Stimulated activated CD8-positive, alpha-beta memory T cell treated with anti-CD3 and anti-CD28 coated beads, Interleukin-7, amount 100 ng/mL, for 24 hours (primary cell): ENCODE data around the gene RAB40C.

Experiments
- DNase-seq: peaks from one replicate; pipeline ENCODE4 v3.0.0-alpha.2; 2020; ENCODE audit warnings: low read depth

RAB40C gene

GRCh38 chr16:632486-633335, 42.8 kb downstream of the RAB40C start:
- DNase-seq, result no peak

GRCh38 chr16:633336-634050, 43.6 kb downstream of the RAB40C start:
- DNase-seq, result no peak

- DNase-seq, result no peak
Observed at GRCh38 chr16:634051-634670, 44.3 kb downstream of the RAB40C start.

GRCh38 chr16:634996-635395, 45.1 kb downstream of the RAB40C start:
- DNase-seq, result no peak

- DNase-seq, result no peak
Observed at GRCh38 chr16:635573-636205, 45.8 kb downstream of the RAB40C start.

GRCh38 chr16:636206-637080, 46.6 kb downstream of the RAB40C start, which contains the start of gene METTL26:
Gene METTL26 (minus strand): TSS chr16:636305. CDS start chr16:636290, 15 bp downstream.
- DNase-seq, result peak; percentile 91

GRCh38 chr16:637081-638018, 47.5 kb downstream of the RAB40C start:
- peak; percentile 78 for DNase-seq

GRCh38 chr16:638034-638543, 48.2 kb downstream of the RAB40C start:
- DNase-seq, result no peak

GRCh38 chr16:638836-639235, 49.0 kb downstream of the RAB40C start:
- DNase-seq, result no peak

GRCh38 chr16:640614-641013, 50.7 kb downstream of the RAB40C start:
- no peak for DNase-seq

- DNase-seq, result peak; percentile 41
Observed at GRCh38 chr16:641326-642188, 51.7 kb downstream of the RAB40C start, which contains the start of gene MCRIP2. Gene MCRIP2 (plus strand): TSS chr16:641828. CDS start chr16:641992, 164 bp downstream.

- no peak for DNase-seq
Observed at GRCh38 chr16:642189-643049, 52.6 kb downstream of the RAB40C start.

GRCh38 chr16:643050-643368, 53.1 kb downstream of the RAB40C start:
- DNase-seq, result no peak

GRCh38 chr16:644556-644955, 54.7 kb downstream of the RAB40C start:
- DNase-seq, result no peak

- DNase-seq, result no peak
Observed at GRCh38 chr16:645852-646678, 56.2 kb downstream of the RAB40C start.

GRCh38 chr16:646679-647172, 56.9 kb downstream of the RAB40C start:
- DNase-seq, result no peak
